Lung microvascular endothelial cell (primary cell): Measurements from ENCODE around the gene UNC119B. TPM values are rescaled to one million over a fixed set of nuclear protein-coding genes. Genes with fewer than 3 reads are reported as not detected.

ENCODE experiments used
- DNase-seq, 2 donors: peaks; one replicate each; pipeline versions ENCODE4 v3.0.0 to v3.0.0-alpha.2; 2010; ENCODE audit warnings: low read depth in 2 of 2
- total RNA-seq: library from RNA; depleted of rRNA; stranded (reverse); fragments of >200 nt; gene quantifications from 2 replicates; pipeline ENCODE4 v1.2.1, GENCODE V29; 2014

The UNC119B gene
- total RNA-seq, 1 donor from 2014 or later, result 14.3 TPM

- DNase-seq, result no peak
Observed at GRCh38 chr12:120739031-120739762, 28.9 kb downstream of the UNC119B start.

- DNase-seq, result no peak
Observed at GRCh38 chr12:120739821-120740613, 29.8 kb downstream of the UNC119B start.

- no peak for DNase-seq
Observed at GRCh38 chr12:120740871-120741270, 30.6 kb downstream of the UNC119B start.

GRCh38 chr12:120741476-120742421, 31.5 kb downstream of the UNC119B start:
- DNase-seq, result peak in 1 of 2 donors; percentile 55

- DNase-seq, result no peak
Observed at GRCh38 chr12:120744922-120745493, 34.8 kb downstream of the UNC119B start.

- DNase-seq, result peak in 1 of 2 donors; percentile 33
Observed at GRCh38 chr12:120748242-120748641, 38.0 kb downstream of the UNC119B start.

GRCh38 chr12:120749256-120749655, 39.0 kb downstream of the UNC119B start:
- no peak for DNase-seq

GRCh38 chr12:120750806-120751205, 40.5 kb downstream of the UNC119B start:
- DNase-seq, result no peak

GRCh38 chr12:120751389-120751788, 41.1 kb downstream of the UNC119B start:
- no peak for DNase-seq

GRCh38 chr12:120754792-120755191, 44.5 kb downstream of the UNC119B start:
- no peak for DNase-seq

- DNase-seq, result no peak
Observed at GRCh38 chr12:120755269-120755668, 45.0 kb downstream of the UNC119B start.

GRCh38 chr12:120757226-120757742, 47.0 kb downstream of the UNC119B start:
- DNase-seq, result no peak

GRCh38 chr12:120757949-120758348, 47.7 kb downstream of the UNC119B start:
- no peak for DNase-seq

- no peak for DNase-seq
Observed at GRCh38 chr12:120758798-120759590, 48.7 kb downstream of the UNC119B start.

- no peak for DNase-seq
Observed at GRCh38 chr12:120759591-120760348, 49.5 kb downstream of the UNC119B start.

GRCh38 chr12:120760349-120761254, 50.3 kb downstream of the UNC119B start:
- DNase-seq, result no peak

- DNase-seq, result no peak
Observed at GRCh38 chr12:120761519-120761934, 51.3 kb downstream of the UNC119B start.

GRCh38 chr12:120762086-120762485, 51.8 kb downstream of the UNC119B start:
- DNase-seq, result no peak
